ENCODE data around the gene SPANXN4. TPM values are rescaled to one million over a fixed set of nuclear protein-coding genes. Genes with fewer than 3 reads are reported as not detected.

SPANXN4 gene, protein sequence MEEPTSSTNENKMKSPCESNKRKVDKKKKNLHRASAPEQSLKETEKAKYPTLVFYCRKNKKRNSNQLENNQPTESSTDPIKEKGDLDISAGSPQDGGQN
- total RNA-seq (2014; rRNA removed; shearing (Covaris generic)), result not detected in 2 replicates

DNA sequence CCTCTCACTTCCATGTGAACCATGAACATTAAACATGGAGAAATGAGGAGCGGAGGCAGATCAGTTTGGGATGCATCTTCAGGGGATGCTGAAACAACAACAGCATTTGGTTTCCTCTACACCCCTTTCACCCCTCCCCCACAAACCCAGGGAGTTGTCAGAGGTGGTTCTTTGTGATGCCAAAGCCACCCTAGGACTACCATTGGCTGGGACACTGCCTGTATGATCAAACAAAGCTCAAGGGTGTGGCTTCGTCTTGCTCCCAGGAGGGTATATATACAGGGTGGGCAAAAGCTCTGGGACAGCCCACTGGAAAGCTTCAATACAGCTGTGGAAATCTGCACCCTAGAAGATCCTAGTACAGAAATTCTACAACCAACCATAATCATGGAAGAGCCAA is at the start of gene SPANXN4:
Gene SPANXN4, plus strand, starts transcription at position 301 of the 400 bp plus-strand sequence. Its CDS starts 87 bp downstream, at position 388.
- no peak for DNase-seq (ENCODE audit: low spot score)

GRCh38 chrX:142977128-142977914 is 48.4 kb upstream of the SPANXN4 start:
- DNase-seq (ENCODE audit: low spot score), result no peak

DNA sequence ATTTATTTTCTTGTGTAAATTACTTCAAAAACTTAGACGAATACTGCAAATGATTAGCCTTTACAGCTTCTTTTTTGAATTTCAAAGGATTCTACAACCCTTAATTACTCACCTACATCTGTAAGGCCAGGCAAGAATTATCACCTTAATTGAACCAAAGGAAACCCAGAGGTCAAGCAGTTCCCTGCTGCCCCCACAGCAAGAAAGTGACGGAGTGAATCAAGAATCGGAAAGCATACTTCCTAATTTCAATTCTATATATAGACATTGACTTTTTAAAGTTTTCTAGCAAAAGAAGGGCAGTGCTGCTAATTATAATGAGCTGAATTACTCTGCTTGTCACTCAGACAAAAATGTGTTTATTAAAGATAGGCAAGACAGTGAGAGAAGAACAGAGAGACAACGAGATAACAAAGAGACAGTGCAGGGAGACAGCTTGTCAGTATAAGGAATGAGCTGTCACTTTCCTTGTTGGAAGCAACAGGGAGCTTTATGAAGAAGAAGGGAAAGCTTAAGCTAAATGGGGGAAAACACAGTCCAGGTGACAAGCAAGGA is 47.5 kb upstream of the SPANXN4 start:
- DNase-seq (ENCODE audit: low spot score), result no peak

- no peak for DNase-seq (ENCODE audit: low spot score)
Measured at GRCh38 chrX:142982679-142983078, 43.0 kb upstream of the SPANXN4 start.

DNA sequence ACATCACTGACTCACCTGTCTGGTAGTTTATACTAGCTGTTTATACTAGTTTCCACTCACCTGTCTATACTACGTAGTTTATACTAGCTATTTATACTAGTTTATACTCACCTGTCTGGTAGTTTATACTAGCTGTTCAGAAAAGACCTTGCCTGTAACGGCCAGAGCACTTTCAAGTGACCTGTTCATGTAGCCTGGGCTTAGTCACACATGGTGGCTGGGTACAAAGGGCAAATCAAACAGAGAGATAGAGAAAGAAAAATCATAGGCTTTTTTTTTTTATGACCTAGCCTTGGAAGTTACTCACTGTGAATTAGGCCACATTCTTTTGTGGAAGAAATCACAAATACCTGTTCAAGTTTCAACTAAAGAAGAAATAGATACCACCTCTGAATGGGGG is 30.7 kb upstream of the SPANXN4 start:
- no peak for DNase-seq (ENCODE audit: low spot score)

- no peak for DNase-seq (ENCODE audit: low spot score)
Measured at GRCh38 chrX:142998447-142999198, 27.1 kb upstream of the SPANXN4 start.

DNA sequence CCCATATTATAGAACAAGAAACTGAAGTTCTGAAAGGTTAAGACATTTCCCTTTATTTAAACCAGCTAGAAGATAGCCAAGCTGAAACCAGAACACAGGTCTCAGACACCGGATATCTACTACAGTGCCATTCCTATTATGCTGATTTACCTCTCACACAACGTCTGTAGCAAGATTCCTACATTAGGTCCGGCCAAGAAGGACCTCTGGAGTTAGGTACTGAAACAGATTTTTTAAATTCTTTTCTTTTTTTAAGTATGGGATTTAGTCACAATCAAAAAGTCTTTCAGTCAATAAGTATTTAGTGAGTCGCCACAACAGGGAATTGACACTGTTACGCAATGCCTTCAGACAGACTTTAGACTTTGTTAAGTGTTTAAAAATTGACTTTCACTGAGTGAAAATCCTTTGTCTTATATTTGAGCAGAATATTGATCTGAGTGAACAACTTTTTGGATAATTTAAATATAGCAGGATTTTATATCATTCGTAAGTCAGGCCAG is 26.5 kb upstream of the SPANXN4 start:
- DNase-seq (ENCODE audit: low spot score), result no peak

- no peak for DNase-seq (ENCODE audit: low spot score)
Measured at GRCh38 chrX:143002206-143002605, 23.5 kb upstream of the SPANXN4 start.

GRCh38 chrX:143017272-143017671 is 8.5 kb upstream of the SPANXN4 start:
- no peak for DNase-seq (ENCODE audit: low spot score)

- DNase-seq (ENCODE audit: low spot score), result no peak
Measured at GRCh38 chrX:143027275-143027674, 1.5 kb downstream of the SPANXN4 start.

DNA sequence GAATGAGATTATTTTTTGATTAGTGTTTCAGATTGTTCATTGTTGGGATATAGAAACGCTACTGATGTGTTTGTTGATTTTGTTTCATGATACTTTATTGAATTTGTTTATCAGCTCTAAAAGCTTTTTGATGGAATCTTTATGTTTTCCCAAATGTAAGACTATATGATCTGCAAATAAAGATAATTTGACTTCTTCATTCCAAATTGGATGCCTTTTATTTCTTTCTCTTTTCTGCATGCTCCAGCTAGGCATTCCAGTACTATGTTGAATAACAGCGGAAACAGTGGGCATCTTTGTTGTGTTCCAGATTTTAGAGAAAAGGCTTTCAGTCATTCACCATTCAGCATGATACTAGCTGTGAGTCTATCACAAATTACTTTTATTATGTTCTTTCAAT is 21.8 kb downstream of the SPANXN4 start:
- no peak for DNase-seq (ENCODE audit: low spot score)

- DNase-seq (ENCODE audit: low spot score), result no peak
Measured at GRCh38 chrX:143058120-143058519, 32.4 kb downstream of the SPANXN4 start.

DNA sequence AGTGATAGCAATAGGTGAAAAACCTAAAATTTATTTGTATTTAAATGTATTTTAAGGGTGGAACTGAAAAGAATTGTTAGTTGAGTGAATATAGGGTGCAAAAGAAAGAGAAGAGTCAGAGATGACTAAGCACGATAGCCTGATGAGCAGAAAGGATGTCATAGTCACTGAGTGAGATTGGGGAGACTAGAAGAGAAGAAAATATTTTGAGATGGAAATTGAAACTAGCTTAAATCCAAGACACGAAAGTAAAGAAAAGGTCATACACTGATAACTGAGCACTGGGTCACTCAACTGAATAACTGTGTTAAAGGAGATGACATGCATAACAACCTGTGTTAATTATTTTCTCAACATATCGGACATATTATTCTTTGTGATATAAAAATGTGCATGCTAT is 55.5 kb downstream of the SPANXN4 start:
- DNase-seq (ENCODE audit: low spot score), result no peak

DNA sequence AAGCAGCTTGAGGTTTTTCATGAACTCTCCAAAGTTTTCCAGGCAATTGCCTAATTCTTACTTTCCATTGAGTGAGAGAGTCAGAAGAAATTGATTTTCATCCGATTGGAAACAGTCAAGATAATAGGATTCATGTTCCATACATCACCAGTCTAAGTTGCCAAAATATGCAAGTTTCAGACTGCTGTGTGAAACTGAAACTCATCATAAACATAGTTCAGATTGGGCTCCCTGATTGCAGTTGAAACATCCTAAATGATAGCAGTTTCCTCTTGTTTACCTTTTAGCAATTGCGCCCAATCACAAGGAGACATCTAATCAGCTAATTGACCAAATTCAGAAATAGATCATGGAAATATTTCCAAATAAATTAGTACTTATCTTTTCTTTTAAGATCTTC is 56.8 kb downstream of the SPANXN4 start:
- no peak for DNase-seq (ENCODE audit: low spot score)
